Kidney capillary endothelial cell (primary cell): Measurements from ENCODE around the gene ACAT2.
"Not testable (repeated sequence)": the region's sequence is repeated elsewhere in the genome, so short reads cannot be mapped to it uniquely, and the experiment has no call there.

Experiments used
- DNase-seq: peaks from one replicate; pipeline ENCODE4 v3.0.0-alpha.2; 2018; ENCODE audit warnings: low spot score

The ACAT2 gene

GRCh38 chr6:159730332-159730676 lies 31.5 kb upstream of the ACAT2 start:
- DNase-seq: no peak

GRCh38 chr6:159732550-159732949 lies 29.3 kb upstream of the ACAT2 start:
- not testable (repeated sequence) for DNase-seq

GRCh38 chr6:159733395-159733794 lies 28.4 kb upstream of the ACAT2 start:
- DNase-seq: not testable (repeated sequence)

- DNase-seq: no peak
These were observed 24.9 kb upstream of the ACAT2 start for GRCh38 chr6:159736908-159737307.

- no peak for DNase-seq
These were observed 22.5 kb upstream of the ACAT2 start for GRCh38 chr6:159739341-159739740.

GRCh38 chr6:159742165-159742564 lies 19.7 kb upstream of the ACAT2 start:
- DNase-seq: no peak

- no peak for DNase-seq
These were observed 16.8 kb upstream of the ACAT2 start for GRCh38 chr6:159745081-159745480.

GRCh38 chr6:159746759-159747158 lies 15.1 kb upstream of the ACAT2 start:
- DNase-seq: no peak

- not testable (repeated sequence) for DNase-seq
These were observed 13.7 kb upstream of the ACAT2 start for GRCh38 chr6:159748127-159748526.

GRCh38 chr6:159751448-159751847 lies 10.4 kb upstream of the ACAT2 start:
- DNase-seq: no peak

GRCh38 chr6:159753081-159753872 lies 8.6 kb upstream of the ACAT2 start:
- no peak for DNase-seq

- no peak for DNase-seq
These were observed 7.4 kb upstream of the ACAT2 start for GRCh38 chr6:159754401-159754800.

GRCh38 chr6:159754959-159755914 lies 6.6 kb upstream of the ACAT2 start:
- DNase-seq: no peak

GRCh38 chr6:159756508-159756907 lies 5.3 kb upstream of the ACAT2 start:
- DNase-seq: no peak

- peak; percentile 23 for DNase-seq
These were observed 3.5 kb upstream of the ACAT2 start for GRCh38 chr6:159758031-159759001.

GRCh38 chr6:159759645-159760044 lies 2.2 kb upstream of the ACAT2 start:
- DNase-seq: no peak

GRCh38 chr6:159760602-159761057 lies 1.2 kb upstream of the ACAT2 start:
- peak; percentile 58 for DNase-seq

GRCh38 chr6:159761129-159761872 lies 544 bp upstream of the ACAT2 start:
- DNase-seq: peak; percentile 15

- DNase-seq: no peak
These were observed 942 bp downstream of the ACAT2 start for GRCh38 chr6:159762681-159763293.

GRCh38 chr6:159766906-159767305 lies 5.1 kb downstream of the ACAT2 start:
- DNase-seq: no peak

GRCh38 chr6:159769470-159769869 lies 7.6 kb downstream of the ACAT2 start:
- no peak for DNase-seq
